Common myeloid progenitor, CD34-positive (primary cell): ENCODE results near the gene LNP1.
"Not testable (repeated sequence)": the region's sequence is repeated elsewhere in the genome, so short reads cannot be mapped to it uniquely, and the experiment has no call there.

ENCODE experiments used
- CTCF ChIA-PET: fragments of 350-600 bp; sonication (Branson Sonifier 250); formaldehyde crosslinking; loops from one replicate; lab custom pipeline; 2021; ENCODE audit warnings: antibody characterized with exemption; lab: Charles Lee
- POLR2A ChIA-PET: fragments of 350-600 bp; sonication (Branson Sonifier 250); formaldehyde crosslinking; loops from one replicate; lab custom pipeline; 2021; ENCODE audit warnings: antibody characterized with exemption; lab: Charles Lee
- DNase-seq, 3 donors: peaks; one replicate each; pipeline versions ENCODE4 v3.0.0 to v3.0.0-alpha.2; 2013
- H3K27ac ChIP-seq, 2 experiments: 1 replicate in 1 of 2; 2 replicates in 1 of 2; pipeline ENCODE4 v1.7.0; 2013; ENCODE audit warnings: inconsistent platforms in 2 of 2, low read length in 2 of 2, mild to moderate bottlenecking in 2 of 2, low read depth in 1 of 2, moderate library complexity in 1 of 2; ENCODE audit not compliant: severe bottlenecking in 2 of 2, insufficient read depth in 1 of 2, poor library complexity in 1 of 2
- H3K27me3 ChIP-seq, 5 experiments: replicated peaks in 2 of 5; 1 replicate in 3 of 5; 2 replicates in 2 of 5; pipeline versions ENCODE4 v1.6.1 to v1.7.0; 2013; ENCODE audit warnings: low read length in 4 of 5, mild to moderate bottlenecking in 2 of 5, moderate library complexity in 2 of 5, inconsistent platforms in 1 of 5; ENCODE audit not compliant: insufficient read depth in 5 of 5, control insufficient read depth in 4 of 5
- H3K36me3 ChIP-seq, 4 experiments: 1 replicate in 2 of 4; 2 replicates in 2 of 4; pipeline versions ENCODE4 v1.6.1 to v1.7.0; 2013; ENCODE audit warnings: low read length in 3 of 4, control low read depth in 1 of 4, mild to moderate bottlenecking in 1 of 4; ENCODE audit not compliant: control insufficient read depth in 4 of 4, insufficient read depth in 4 of 4
- H3K4me1 ChIP-seq, 4 experiments: 1 replicate in 3 of 4; 2 replicates in 1 of 4; pipeline versions ENCODE4 v1.6.1 to v1.7.1; 2013; ENCODE audit warnings: low read length in 3 of 4, mild to moderate bottlenecking in 3 of 4, control low read depth in 1 of 4, inconsistent platforms in 1 of 4, moderate library complexity in 1 of 4; ENCODE audit not compliant: control insufficient read depth in 4 of 4, insufficient read depth in 4 of 4; ENCODE audit errors: control extremely low read depth in 1 of 4
- H3K4me3 ChIP-seq, 7 experiments: 1 replicate in 4 of 7; 2 replicates in 3 of 7; pipeline versions ENCODE4 v1.5.1 to v1.7.0; 2013; ENCODE audit warnings: mild to moderate bottlenecking in 7 of 7, low read length in 6 of 7, moderate library complexity in 6 of 7, inconsistent platforms in 2 of 7, low read depth in 2 of 7, control low read depth in 1 of 7; ENCODE audit not compliant: insufficient read depth in 4 of 7, control insufficient read depth in 1 of 7; ENCODE audit errors: extremely low read depth in 1 of 7
- H3K9me3 ChIP-seq, 5 experiments: 1 replicate in 4 of 5; 2 replicates in 1 of 5; pipeline versions ENCODE4 v1.6.1 to v1.7.1; 2013; ENCODE audit warnings: low read length in 4 of 5, mild to moderate bottlenecking in 2 of 5, inconsistent platforms in 1 of 5, low read depth in 1 of 5, moderate library complexity in 1 of 5; ENCODE audit not compliant: control insufficient read depth in 4 of 5, insufficient read depth in 2 of 5; ENCODE audit errors: control extremely low read depth in 1 of 5
- WGBS: methylation state at CpG from one replicate; pipeline ENCODE4 v1.1.5; 2013; ENCODE audit not compliant: insufficient coverage; 5-methylcytosine and 5-hydroxymethylcytosine counted together

LNP1 gene

GRCh38 chr3:100440895-100441294 is 39.6 kb downstream of the LNP1 start:
- Histone ChIP-seq H3K27ac (no peak overlapping the region), H3K36me3 (no peaks in the 10 kb centered on the region), H3K4me3 (no peak overlapping the region), H3K4me1 (no peaks in the 10 kb centered on the region), H3K9me3 (peaks cover 0 to 4% (median 0%) of the 10 kb centered on the region in 5 experiments), H3K27me3 (no peaks in the 10 kb centered on the region)
- POLR2A ChIA-PET, result interaction anchor here (0.6 kb wide), 1 partner anchor 9 kb away, joined by 4 read pairs; no protein-coding TSS in a partner anchor
- 100% methylated on average over 3 of the region's 3 CpGs for WGBS
- CTCF ChIA-PET, result no interaction called here
- DNase-seq, result no peak

GRCh38 chr3:100443690-100444089 is 42.4 kb downstream of the LNP1 start:
- CTCF ChIA-PET, result no interaction called here
- POLR2A ChIA-PET, result no interaction called here
- DNase-seq, result peak in 2 of 3 donors; percentile 6 to 13

DNA sequence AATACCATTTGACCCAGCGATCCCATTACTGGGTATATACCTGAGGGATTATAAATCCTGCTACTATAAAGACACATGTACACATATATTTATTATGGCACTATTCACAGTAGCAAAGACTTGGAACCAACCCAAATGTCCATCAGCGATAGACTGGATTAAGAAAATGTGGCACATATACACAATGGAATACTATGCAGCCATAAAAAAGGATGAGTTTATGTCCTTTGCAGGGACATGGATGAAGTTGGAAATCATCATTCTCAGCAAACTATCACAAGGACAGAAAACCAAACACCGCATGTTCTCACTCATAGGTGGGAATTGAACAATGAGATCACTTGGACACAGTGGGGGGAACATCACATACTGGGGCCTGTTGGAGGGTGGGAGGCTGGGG is 45.7 kb downstream of the LNP1 start:
- DNase-seq, H3K4me3 ChIP-seq, H3K4me1 ChIP-seq, H3K27me3 ChIP-seq, H3K36me3 ChIP-seq, CTCF ChIA-PET, H3K9me3 ChIP-seq, POLR2A ChIA-PET, H3K27ac ChIP-seq: not testable (repeated sequence)
- no CpG with 5 or more reads among the region's 3 CpGs for WGBS

More at GRCh38 chr3:100443690-100444089, 42.4 kb downstream of the LNP1 start:
- H3K4me3 ChIP-seq, result no peak overlapping the region
- H3K36me3 ChIP-seq, result no peaks in the 10 kb centered on the region
- H3K4me1 ChIP-seq, result no peaks in the 10 kb centered on the region
- no peaks in the 10 kb centered on the region for H3K27me3 ChIP-seq
- no peak overlapping the region for H3K27ac ChIP-seq
- peaks cover 0 to 4% (median 0%) of the 10 kb centered on the region in 5 experiments for H3K9me3 ChIP-seq

- Histone ChIP-seq H3K27me3 (no peaks in the 10 kb centered on the region), H3K9me3 (peaks cover 0 to 4% (median 0%) of the 10 kb centered on the region in 5 experiments), H3K36me3 (no peaks in the 10 kb centered on the region), H3K27ac (no peak overlapping the region), H3K4me3 (no peak overlapping the region), H3K4me1 (no peaks in the 10 kb centered on the region)
- POLR2A ChIA-PET, result no interaction called here
- DNase-seq, result no peak
- CTCF ChIA-PET, result interaction anchor here (1.6 kb wide), 1 partner anchor 15 kb away, joined by 4 read pairs; no protein-coding TSS in a partner anchor
- no CpG with 5 or more reads among the region's 1 CpG for WGBS
These were observed 46.7 kb downstream of the LNP1 start for GRCh38 chr3:100448079-100448478.

GRCh38 chr3:100449214-100449613 is 47.9 kb downstream of the LNP1 start:
- CTCF ChIA-PET, result interaction anchor here (0.6 to 1.6 kb wide), 2 partner anchors 14 to 1241 kb away, joined by 4 read pairs; no protein-coding TSS in a partner anchor

GRCh38 chr3:100454677-100455076 is 53.3 kb downstream of the LNP1 start:
- no peaks in the 10 kb centered on the region for H3K9me3 ChIP-seq
- H3K27me3 ChIP-seq, result no peaks in the 10 kb centered on the region
- H3K4me1 ChIP-seq, result peaks cover 0 to 9% (median 8%) of the 10 kb centered on the region in 4 experiments
- POLR2A ChIA-PET, result no interaction called here
- H3K4me3 ChIP-seq, result no peak overlapping the region
- peak in 1 of 3 donors; percentile 5 for DNase-seq
- H3K27ac ChIP-seq, result no peak overlapping the region
- CTCF ChIA-PET, result no interaction called here
- WGBS, result 100% methylated on average over 2 of the region's 4 CpGs
- no peaks in the 10 kb centered on the region for H3K36me3 ChIP-seq

More at GRCh38 chr3:100449214-100449613, 47.9 kb downstream of the LNP1 start:
- no peaks in the 10 kb centered on the region for H3K36me3 ChIP-seq
- H3K27me3 ChIP-seq, result no peaks in the 10 kb centered on the region
- no peaks in the 10 kb centered on the region for H3K4me1 ChIP-seq
- H3K27ac ChIP-seq, result no peak overlapping the region
- no CpG with 5 or more reads among the region's 2 CpGs for WGBS
- H3K9me3 ChIP-seq, result peaks cover 0 to 4% (median 0%) of the 10 kb centered on the region in 5 experiments
- DNase-seq, result no peak
- POLR2A ChIA-PET, result no interaction called here
- no peak overlapping the region for H3K4me3 ChIP-seq

DNA sequence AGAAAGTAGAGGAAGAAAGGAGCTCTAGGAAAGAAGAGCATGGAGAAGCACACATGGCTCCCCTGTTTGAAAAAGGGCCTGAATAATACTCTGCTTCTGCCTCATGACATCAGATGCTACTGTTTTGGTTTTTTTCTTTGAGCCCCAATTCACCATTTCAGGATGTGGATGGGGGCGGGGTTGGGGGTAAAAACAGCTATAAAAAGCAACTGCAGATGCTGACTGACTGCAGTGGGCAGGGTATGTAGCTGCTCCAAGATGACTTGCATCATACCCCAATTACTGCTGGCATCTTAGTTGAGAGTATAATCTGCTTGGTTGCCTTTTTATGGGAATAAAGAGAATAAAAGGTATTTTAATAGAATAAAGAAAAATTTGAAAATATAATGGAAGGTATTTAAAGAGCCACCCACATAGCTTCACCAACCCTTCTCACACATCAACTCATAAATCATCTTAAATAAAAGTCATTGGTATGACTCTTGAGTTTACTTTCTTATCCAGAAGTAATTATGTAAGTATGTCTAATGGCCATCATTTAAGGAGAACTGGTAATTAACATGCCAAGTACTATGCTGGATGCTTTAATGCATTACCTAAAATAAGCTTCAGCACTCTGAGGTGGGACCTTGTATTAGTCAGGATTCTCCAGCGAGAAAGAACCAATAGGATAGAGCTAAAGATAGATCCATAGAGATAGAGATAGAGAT is 54.7 kb downstream of the LNP1 start:
- ChIA-PET POLR2A (interaction anchor here (0.6 kb wide), 1 partner anchor 296 kb away, joined by 4 read pairs; no protein-coding TSS in a partner anchor), CTCF (interaction anchor here (1.0 to 2.6 kb wide), 5 partner anchors 9 to 136 kb away, joined by 3 to 11 read pairs (median 4); no protein-coding TSS in a partner anchor)
- DNase-seq, result peak in 2 of 3 donors; percentile 48 to 60
- H3K36me3 ChIP-seq, result no peaks in the 10 kb centered on the region
- no peaks in the 10 kb centered on the region for H3K9me3 ChIP-seq
- WGBS, result 100% methylated on average over 1 of the region's 2 CpGs
- no peak overlapping the region for H3K4me3 ChIP-seq
- no peak overlapping the region for H3K27ac ChIP-seq
- no peaks in the 10 kb centered on the region for H3K27me3 ChIP-seq
- peaks cover 0 to 9% (median 8%) of the 10 kb centered on the region in 4 experiments for H3K4me1 ChIP-seq
